GM21528 (cell line): ENCODE results near the gene TSHZ2.
"Not testable (repeated sequence)": the region's sequence is repeated elsewhere in the genome, so short reads cannot be mapped to it uniquely, and the experiment has no call there.

Source experiments
- ATAC-seq: cut with Tn5 transposase; IDR thresholded peaks from one replicate; pipeline ENCODE4 v1.9.1; 2021; ENCODE audit warnings: mild to moderate bottlenecking, moderate library complexity; ENCODE audit not compliant: unreplicated experiment, low FRiP score

The TSHZ2 gene

GRCh38 chr20:53510704-53511103 is 538.5 kb downstream of the TSHZ2 start:
- no peak for ATAC-seq

DNA sequence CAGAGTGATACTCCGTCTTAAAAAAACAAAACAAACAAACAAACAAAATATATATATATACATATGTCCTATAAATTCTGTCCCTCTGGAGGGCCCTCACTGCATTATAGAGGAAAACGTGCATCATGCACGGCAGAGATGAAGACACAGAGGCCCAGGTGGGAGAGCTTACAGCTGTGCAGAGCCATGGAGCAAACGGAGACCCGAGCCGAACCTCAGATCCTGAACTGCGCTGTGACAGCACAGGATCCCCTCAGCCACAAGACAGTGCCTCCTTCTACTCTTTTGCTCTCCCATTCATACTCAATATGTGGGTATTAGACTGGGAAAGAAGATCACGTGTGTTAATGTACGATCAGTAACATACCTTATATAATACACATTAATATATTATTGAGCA is 539.9 kb downstream of the TSHZ2 start:
- ATAC-seq: no peak

DNA sequence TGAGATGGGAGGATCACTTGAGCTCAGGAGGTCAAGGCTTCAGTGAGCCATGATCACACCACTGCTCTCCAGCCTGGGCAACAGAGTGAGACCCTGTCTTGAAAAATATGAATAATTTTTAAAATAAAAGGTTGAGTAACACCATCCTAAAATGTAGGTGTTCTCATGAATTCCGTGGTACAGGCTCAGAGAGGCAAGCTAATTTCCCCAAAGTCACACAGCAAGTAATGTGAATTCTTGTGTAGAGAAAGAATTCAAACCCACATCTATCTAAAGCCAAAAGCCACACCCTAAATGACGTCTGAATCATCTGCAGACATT is 541.0 kb downstream of the TSHZ2 start:
- ATAC-seq: no peak

GRCh38 chr20:53513489-53514298 is 541.5 kb downstream of the TSHZ2 start:
- no peak for ATAC-seq

DNA sequence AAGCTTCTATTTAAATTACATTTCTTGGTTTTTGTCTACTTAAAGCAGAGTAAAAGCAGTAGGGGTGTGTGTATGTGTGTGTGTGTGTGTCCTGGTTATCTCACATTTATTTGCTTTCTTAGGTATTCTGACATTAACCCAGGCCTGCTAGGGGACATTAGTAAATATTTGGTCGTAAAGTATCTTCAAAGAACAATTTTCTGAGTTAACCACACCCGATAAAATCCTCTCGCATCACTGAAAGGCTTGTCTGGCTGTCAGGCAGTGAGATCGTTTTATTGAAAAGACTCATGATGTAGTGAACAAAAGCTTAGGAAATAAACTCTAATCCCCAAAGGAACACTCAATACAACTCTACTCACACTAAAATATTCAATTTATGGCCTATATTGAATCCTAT is 543.6 kb downstream of the TSHZ2 start:
- ATAC-seq: no peak

DNA sequence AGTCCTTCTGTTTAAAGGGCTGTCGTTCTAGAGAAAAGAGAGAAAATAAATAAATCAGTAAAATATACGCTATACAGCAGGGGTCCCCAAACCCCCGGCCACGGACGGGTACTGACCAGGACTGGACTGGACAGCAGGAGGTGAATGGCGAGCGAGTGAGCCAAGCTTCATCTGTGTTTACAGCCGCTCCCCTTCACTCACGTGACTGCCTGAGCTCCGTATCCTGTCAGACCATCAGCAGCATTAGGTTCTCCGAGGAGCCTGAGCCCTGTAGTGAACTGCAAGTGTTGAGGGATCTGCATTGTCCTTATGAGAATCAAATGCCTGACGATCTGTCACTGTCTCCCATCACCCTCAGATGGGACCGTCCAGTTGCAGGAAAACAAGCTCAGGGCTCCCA is 545.0 kb downstream of the TSHZ2 start:
- no peak for ATAC-seq

GRCh38 chr20:53521421-53521820 is 549.3 kb downstream of the TSHZ2 start:
- ATAC-seq: not testable (repeated sequence)

DNA sequence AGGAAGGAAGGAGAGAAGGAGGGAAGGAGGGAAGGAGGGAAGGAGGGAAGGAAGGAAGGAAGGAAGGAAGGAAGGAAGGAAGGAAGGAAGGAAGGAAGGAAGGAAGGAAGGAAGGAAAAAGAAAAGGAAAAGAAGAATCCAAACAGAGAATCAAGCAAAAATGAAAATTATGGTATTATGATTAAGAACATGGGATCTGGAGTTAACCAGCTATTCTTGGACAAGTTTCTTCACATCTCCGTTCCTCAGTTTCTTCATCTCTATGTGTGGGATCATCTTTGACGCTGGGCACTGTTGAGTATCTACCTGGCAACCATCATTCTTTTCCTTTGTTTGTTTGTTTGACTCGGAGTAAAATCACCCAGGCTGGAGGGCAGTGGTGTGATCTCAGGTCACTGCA is 549.9 kb downstream of the TSHZ2 start:
- ATAC-seq: no peak

DNA sequence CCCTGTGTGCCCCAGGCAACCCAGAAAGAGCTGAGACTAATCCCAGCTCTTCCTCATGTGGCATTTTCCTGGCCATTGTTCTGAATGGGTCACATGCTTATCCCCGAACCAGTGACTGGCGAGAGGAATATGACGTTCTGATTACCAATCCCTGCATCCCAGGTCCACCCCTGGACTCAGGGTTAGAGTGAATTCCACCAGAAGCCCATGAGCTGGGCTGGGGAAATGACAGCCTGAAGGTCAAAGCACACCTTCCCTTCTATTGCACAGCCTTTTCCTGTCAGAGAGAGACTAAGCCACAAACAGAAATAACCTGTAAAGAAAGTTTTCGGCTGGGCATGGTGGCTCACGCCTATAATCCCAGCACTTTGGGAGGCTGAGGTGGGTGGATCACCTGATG is 550.5 kb downstream of the TSHZ2 start:
- ATAC-seq: no peak

GRCh38 chr20:53523615-53524014 is 551.5 kb downstream of the TSHZ2 start:
- ATAC-seq: not testable (repeated sequence)

DNA sequence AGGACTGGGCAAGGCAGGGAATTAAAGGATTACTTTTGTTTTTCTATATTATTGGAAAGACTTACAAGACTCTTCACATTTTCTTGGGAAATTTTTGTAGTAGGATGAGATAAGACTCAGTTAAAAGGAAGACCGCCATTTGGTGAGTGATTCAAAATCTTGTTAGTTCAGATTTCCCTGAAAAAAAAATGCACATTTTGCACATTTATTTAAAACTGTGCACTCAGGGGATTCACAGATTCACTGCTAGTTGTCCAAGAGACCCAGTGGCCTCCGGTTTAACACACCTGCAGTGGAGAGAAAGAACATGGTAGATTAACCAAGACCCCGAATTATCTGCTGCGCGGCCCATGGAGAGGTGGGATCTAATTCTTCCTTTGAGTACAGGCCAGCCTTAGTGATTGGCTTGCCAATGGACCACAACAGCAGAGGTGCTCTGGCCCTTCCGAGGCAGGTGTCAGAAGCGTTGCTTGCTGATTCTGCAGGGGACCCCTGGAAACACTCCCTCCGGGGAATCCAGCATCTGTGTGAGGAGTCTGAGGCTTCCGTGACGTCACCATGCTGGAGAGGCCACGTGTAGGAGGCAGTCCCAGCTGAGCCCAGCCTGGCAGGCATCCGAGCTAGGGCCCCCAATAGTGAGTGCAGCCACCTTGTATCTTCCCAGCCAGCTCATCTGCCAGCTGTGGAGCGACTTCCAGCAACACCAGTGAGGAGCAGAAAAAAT is 552.6 kb downstream of the TSHZ2 start:
- no peak for ATAC-seq

DNA sequence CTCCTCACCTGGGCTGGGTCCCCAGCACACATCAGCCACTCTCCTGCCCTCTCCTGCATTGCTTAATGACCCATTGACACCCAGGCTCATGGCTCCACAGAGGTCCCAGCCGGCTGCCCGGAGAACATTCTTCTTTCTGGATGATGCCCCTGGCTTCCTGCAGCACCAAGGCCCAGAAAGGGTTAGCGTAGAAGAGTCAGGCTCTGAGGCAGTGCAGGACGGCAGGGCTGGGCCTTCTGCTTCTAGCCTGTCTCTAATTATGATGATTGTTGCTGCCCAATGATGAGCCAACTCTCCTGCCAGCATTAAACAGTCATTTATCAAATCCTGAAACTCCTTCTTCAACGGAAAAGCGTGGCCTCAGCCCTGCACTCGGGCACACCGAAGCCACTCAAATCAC is 555.0 kb downstream of the TSHZ2 start:
- no peak for ATAC-seq

- ATAC-seq: no peak
These were observed 557.5 kb downstream of the TSHZ2 start for GRCh38 chr20:53529658-53530057.

- ATAC-seq: no peak
These were observed 558.3 kb downstream of the TSHZ2 start for GRCh38 chr20:53530440-53530839.

DNA sequence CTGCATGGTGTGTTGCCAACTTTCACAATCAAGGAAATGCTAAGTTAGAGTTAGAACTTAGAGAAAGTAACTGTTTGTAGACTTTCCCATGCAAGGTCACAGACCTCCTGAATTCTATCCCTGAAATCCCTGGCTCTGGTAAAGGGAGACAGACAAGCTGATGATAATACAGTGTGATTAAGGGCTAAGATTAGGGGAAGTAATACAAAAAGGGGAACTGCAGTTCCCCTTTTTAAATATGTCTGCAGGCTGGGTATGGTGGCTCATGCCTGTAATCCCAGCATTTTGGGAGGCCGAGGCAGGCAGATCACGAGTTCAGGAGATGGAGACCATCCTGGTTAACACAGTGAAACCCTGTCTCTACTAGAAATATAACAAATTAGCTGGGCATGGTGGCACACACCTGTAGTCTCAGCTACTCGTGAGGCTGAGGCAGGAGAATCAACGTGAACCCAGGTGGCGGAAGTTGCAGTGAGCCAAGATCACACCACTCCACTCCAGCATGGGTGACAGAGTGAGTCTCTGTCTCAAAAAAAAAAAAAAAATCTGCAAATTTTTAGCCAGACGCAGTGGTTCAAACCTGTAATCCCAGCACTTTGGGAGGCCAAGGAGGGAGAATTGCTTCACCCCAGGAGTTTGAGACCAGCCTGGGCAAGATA is 560.6 kb downstream of the TSHZ2 start:
- ATAC-seq: not testable (repeated sequence)

DNA sequence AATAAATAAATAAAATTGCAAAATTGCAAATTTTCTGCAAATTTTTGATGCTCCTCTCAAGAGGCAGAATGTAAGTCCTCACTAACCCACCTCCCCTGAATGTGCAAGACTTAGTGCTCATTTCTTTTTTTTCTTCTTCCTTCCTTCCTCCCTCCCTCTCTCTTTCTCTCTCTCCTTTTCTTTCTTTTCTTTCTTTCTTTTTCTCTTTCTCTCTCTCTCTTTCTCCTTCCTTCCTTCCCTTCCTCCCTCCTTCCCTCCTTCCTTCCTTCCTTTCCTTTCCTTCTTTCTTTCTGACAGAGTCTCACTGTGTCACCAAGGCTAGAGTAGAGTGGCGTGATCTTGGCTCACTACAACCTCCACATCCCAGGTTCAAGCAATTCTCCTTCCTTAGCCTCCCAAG is 561.3 kb downstream of the TSHZ2 start:
- ATAC-seq: no peak

DNA sequence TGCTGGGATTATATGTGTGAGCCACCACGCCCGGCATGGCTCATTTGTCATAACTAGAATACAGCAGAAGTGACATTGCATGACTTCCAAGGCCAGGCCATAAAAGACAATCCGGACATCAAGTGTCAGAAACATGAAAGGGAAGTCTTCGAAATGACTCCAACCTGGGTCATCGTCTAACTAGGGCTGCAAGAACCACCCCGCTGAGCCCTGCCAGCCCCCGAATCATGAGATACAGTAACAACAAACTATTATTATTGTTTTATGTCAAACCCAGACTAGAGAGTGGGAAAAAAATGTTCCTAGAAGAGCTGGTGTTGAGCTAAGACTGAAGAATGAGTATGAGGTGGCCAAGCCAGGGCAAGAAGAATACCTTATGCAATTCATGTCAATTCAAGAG is 561.9 kb downstream of the TSHZ2 start:
- no peak for ATAC-seq

GRCh38 chr20:53535878-53536277 is 563.7 kb downstream of the TSHZ2 start:
- ATAC-seq: no peak

DNA sequence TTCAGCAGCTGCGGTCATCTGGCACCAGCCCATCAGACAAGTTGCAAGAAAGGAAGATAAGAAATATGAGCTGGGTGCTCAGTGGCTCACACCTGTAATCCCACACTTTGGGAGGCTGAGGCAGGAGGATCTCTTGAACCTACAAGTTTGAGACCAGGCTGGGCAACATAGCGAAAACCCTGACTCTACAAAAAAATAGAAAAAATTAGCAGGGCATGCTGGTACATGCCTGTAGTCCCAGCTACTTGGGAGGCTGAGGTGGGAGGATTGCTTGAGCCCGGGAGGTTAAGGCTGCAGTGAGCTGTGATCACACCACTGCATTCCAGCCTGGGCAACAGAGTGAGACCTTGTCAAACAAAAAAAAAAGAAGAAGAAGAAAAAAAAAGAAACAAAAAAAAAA is 564.2 kb downstream of the TSHZ2 start:
- ATAC-seq: not testable (repeated sequence)

GRCh38 chr20:53539516-53539915 is 567.4 kb downstream of the TSHZ2 start:
- ATAC-seq: no peak
